Measurements from ENCODE around the gene PRPF31. TPM values are rescaled to one million over a fixed set of nuclear protein-coding genes. Genes with fewer than 3 reads are reported as not detected.

Gene PRPF31
- total and polyA plus RNA-seq, 2 of the 4 experiments (the other 2 are of a cell fraction), result 65.4 to 66.1 TPM

DNA sequence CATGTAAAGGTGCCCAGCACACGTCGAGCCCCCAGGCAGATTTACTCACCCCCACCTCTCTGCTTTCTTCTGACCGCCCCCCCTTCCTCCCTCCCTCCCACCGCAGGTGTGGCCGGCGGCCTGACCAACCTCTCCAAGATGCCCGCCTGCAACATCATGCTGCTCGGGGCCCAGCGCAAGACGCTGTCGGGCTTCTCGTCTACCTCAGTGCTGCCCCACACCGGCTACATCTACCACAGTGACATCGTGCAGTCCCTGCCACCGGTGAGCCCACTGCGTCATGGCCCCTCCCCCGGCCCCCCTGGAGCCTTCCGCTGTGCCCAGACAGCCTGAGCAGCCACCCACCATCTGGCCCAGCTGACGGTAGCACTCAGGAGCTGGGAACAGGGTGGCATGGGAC, 8.8 kb downstream of the PRPF31 start:
- Histone ChIP-seq H3K4me2 (ENCODE audit: low read depth, low read length) (no peak overlapping the region), H3K36me3 (ENCODE audit: control insufficient read depth, insufficient read depth, low read length) (peaks cover 81% of the 10 kb centered on the region), H3K23ac (ENCODE audit: low read depth, low read length) (no peak overlapping the region), H3K9ac (ENCODE audit: low read depth, low read length) (no peak overlapping the region), H3K56ac (ENCODE audit: extremely low read depth, insufficient read depth, low read length) (no peak overlapping the region), H3K18ac (ENCODE audit: low read depth, low read length) (no peak overlapping the region), H2AK9ac (replicated peaks; ENCODE audit: low read depth, low read length, poor library complexity) (no peak overlapping the region), H3K9me1 (ENCODE audit: insufficient read depth, low read length) (no peaks in the 10 kb centered on the region), H3K14ac (replicated peaks; ENCODE audit: low read depth, low read length) (no peak overlapping the region), H3K9me3 (ENCODE audit: control insufficient read depth, insufficient read depth, low read length) (no peaks in the 10 kb centered on the region), H3K4ac (ENCODE audit: low read depth, low read length) (no peak overlapping the region), H4K5ac (ENCODE audit: low read depth, low read length) (no peak overlapping the region), H2AK5ac (ENCODE audit: low read depth, low read length) (no peak overlapping the region), H2BK5ac (ENCODE audit: low read depth, low read length, poor library complexity, severe bottlenecking) (no peak overlapping the region), H2BK20ac (ENCODE audit: low read depth, low read length) (no peak overlapping the region), H4K20me1 (ENCODE audit: insufficient read depth, low read length) (no peaks in the 10 kb centered on the region), H3K4me1 (ENCODE audit: control insufficient read depth, insufficient read depth, low read length) (no peaks in the 10 kb centered on the region), H2BK120ac (ENCODE audit: low read depth, low read length) (no peak overlapping the region), H3K27me3 (ENCODE audit: control insufficient read depth, insufficient read depth, low read length) (no peaks in the 10 kb centered on the region), H2AFZ (replicated peaks; ENCODE audit: low read length, poor library complexity) (no peak overlapping the region), H4K8ac (ENCODE audit: low read depth in 2 of 2, low read length in 2 of 2) (no peak overlapping the region), H4K91ac (ENCODE audit: insufficient read depth, low read depth, low read length) (no peak overlapping the region), H3K27ac (ENCODE audit: insufficient read depth, low read length) (no peak overlapping the region), H2BK15ac (ENCODE audit: low read depth, low read length) (no peak overlapping the region), H3K79me1 (ENCODE audit: low read depth in 1 of 2, low read length in 2 of 2) (peaks cover 0 to 7% of the 10 kb centered on the region in 2 experiments; a peak in 1 of 4 replicates), H3K4me3 (ENCODE audit: insufficient read depth, low read depth, low read length) (no peak overlapping the region)
- POLR2A ChIA-PET (ENCODE audit: unreplicated experiment), result no interaction called here
- CTCF ChIA-PET, result no interaction called here
- intact Hi-C loops (cut with micrococcal nuclease) (no loop called here), dilution Hi-C loops (cut with HindIII; ENCODE audit: low sequenced_read_pairs, unreplicated experiment) (no loop called here), in situ Hi-C loops (cut with MboI; ENCODE audit: low sequenced_read_pairs) (loop anchor here (25.0 kb wide), 1 partner anchor 338 kb away; the partner anchor contains the start of genes CDC42EP5 and LENG9)
- TF ChIP-seq, protein P1, sequence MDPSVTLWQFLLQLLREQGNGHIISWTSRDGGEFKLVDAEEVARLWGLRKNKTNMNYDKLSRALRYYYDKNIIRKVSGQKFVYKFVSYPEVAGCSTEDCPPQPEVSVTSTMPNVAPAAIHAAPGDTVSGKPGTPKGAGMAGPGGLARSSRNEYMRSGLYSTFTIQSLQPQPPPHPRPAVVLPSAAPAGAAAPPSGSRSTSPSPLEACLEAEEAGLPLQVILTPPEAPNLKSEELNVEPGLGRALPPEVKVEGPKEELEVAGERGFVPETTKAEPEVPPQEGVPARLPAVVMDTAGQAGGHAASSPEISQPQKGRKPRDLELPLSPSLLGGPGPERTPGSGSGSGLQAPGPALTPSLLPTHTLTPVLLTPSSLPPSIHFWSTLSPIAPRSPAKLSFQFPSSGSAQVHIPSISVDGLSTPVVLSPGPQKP (IDR thresholded peaks at IDR 0.05; ENCODE audit: borderline replicate concordance, low read depth, low read length), result no peak
- TF ChIP-seq CEBPB (IDR thresholded peaks at IDR 0.05; ENCODE audit: low read depth, low read length) (no peak), CHD1 (IDR thresholded peaks at IDR 0.05; ENCODE audit: low read depth, low read length) (no peak), RFX5 (IDR thresholded peaks at IDR 0.05; ENCODE audit: low read depth, low read length) (no peak), POLR2A (IDR thresholded peaks at IDR 0.05; ENCODE audit: low read depth, low read length) (no peak), SMC3 (IDR thresholded peaks at IDR 0.05; ENCODE audit: low read depth, low read length) (no peak), RAD21 (IDR thresholded peaks at IDR 0.05; ENCODE audit: low read length) (no peak), FOS (IDR thresholded peaks at IDR 0.05; ENCODE audit: low read depth, low read length) (no peak)
- TF ChIP-seq, protein P2, sequence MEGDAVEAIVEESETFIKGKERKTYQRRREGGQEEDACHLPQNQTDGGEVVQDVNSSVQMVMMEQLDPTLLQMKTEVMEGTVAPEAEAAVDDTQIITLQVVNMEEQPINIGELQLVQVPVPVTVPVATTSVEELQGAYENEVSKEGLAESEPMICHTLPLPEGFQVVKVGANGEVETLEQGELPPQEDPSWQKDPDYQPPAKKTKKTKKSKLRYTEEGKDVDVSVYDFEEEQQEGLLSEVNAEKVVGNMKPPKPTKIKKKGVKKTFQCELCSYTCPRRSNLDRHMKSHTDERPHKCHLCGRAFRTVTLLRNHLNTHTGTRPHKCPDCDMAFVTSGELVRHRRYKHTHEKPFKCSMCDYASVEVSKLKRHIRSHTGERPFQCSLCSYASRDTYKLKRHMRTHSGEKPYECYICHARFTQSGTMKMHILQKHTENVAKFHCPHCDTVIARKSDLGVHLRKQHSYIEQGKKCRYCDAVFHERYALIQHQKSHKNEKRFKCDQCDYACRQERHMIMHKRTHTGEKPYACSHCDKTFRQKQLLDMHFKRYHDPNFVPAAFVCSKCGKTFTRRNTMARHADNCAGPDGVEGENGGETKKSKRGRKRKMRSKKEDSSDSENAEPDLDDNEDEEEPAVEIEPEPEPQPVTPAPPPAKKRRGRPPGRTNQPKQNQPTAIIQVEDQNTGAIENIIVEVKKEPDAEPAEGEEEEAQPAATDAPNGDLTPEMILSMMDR (conservative IDR thresholded peaks at IDR 0.05; ENCODE audit: low read depth, low read length), result no peak
- TF ChIP-seq, protein P3, sequence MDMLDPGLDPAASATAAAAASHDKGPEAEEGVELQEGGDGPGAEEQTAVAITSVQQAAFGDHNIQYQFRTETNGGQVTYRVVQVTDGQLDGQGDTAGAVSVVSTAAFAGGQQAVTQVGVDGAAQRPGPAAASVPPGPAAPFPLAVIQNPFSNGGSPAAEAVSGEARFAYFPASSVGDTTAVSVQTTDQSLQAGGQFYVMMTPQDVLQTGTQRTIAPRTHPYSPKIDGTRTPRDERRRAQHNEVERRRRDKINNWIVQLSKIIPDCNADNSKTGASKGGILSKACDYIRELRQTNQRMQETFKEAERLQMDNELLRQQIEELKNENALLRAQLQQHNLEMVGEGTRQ (IDR thresholded peaks at IDR 0.05; ENCODE audit: low read depth, low read length), result no peak
- no TSS peak for BruUV-seq (replicated peaks)
- DNase-seq (no peak), ATAC-seq (ENCODE audit: low read depth) (no peak)
- WGBS, 2 experiments (ENCODE audit: extremely low coverage in 2 of 2, insufficient read length in 1 of 2), result 100% methylated on average over 7 of the region's 19 CpGs; no CpG with 5 or more reads in 1 of the 2 experiments
